A549 (cell line): ENCODE results near the gene IL17REL. TPM values are rescaled to one million over a fixed set of nuclear protein-coding genes. Genes with fewer than 3 reads are reported as not detected.
"Not testable (repeated sequence)": the region's sequence is repeated elsewhere in the genome, so short reads cannot be mapped to it uniquely, and the experiment has no call there.

Experiments used
- ATAC-seq, 2 experiments: fragments of 200-7000 bp in 1 of 2; fragments of >200 bp in 1 of 2; cut with Nextera tagmentation in 1 of 2; cut with Tn5 transposase in 1 of 2; 3 replicates each; pipeline versions ENCODE4 v1.8.0 to v1.9.1; 2018 to 2020; ENCODE audit warnings: mild to moderate bottlenecking in 1 of 2, moderate library complexity in 1 of 2
- CTCF ChIA-PET: fragments of 300-600 bp; sonication (Branson Sonifier 250); formaldehyde crosslinking; extraction: SDS; loops from one replicate; lab custom pipeline; 2021; ENCODE audit warnings: antibody characterized with exemption, inconsistent platforms; lab: Yijun Ruan, JAX
- POLR2A ChIA-PET: fragments of 350-600 bp; formaldehyde crosslinking; extraction: SDS; loops from one replicate; lab custom pipeline; 2021; ENCODE audit warnings: antibody characterized with exemption, inconsistent platforms; lab: Yijun Ruan, JAX
- DNase-seq, 2 experiments: peaks; one replicate each; pipeline versions ENCODE4 v3.0.0 to v3.0.0-alpha.2; 2011 to 2016; ENCODE audit warnings: low read depth in 1 of 2, low spot score in 1 of 2
- FAIRE-seq: peaks from 2 replicates; lab custom pipeline; 2011; peaks lifted over from hg19 to GRCh38; lab: Jason Lieb, UNC
- H3K27ac ChIP-seq, 2 experiments: fragments of >200 bp; sonication (Bioruptor Twin); formaldehyde crosslinking; 3 replicates each; pipeline ENCODE4 v1.5.1; 2016 to 2017
- H3K4me1 ChIP-seq: fragments of >200 bp; sonication (Bioruptor Twin); formaldehyde crosslinking; 3 replicates; pipeline ENCODE4 v1.6.1; 2016
- H3K4me2 ChIP-seq: fragments of >200 bp; sonication (Bioruptor Twin); formaldehyde crosslinking; 3 replicates; pipeline ENCODE4 v1.6.1; 2016
- H3K4me3 ChIP-seq: fragments of >200 bp; sonication (Bioruptor Twin); formaldehyde crosslinking; 3 replicates; pipeline ENCODE4 v1.5.1; 2016
- H3K9me3 ChIP-seq: fragments of >200 bp; sonication (Bioruptor Twin); formaldehyde crosslinking; 3 replicates; pipeline ENCODE4 v1.6.1; 2016
- BCL3 ChIP-seq: fragments of >200 bp; sonication (Bioruptor Twin); formaldehyde crosslinking; IDR thresholded peaks from 3 replicates; pipeline ENCODE4 v1.6.1; 2016
- BHLHE40 ChIP-seq: IDR thresholded peaks from 2 replicates; pipeline ENCODE4 v1.6.1; 2012; ENCODE audit warnings: low read depth, low read length, inconsistent platforms
- CHD2 ChIP-seq: fragments of 150-350 bp; IDR thresholded peaks from 2 replicates; pipeline ENCODE4 v1.6.1; 2014; ENCODE audit warnings: low read length; ENCODE audit not compliant: partially characterized antibody
- CHD4 ChIP-seq: fragments of 200-600 bp; sonication (generic); IDR thresholded peaks from 2 replicates; pipeline ENCODE4 v1.6.1; 2016; ENCODE audit warnings: antibody characterized with exemption, mild to moderate bottlenecking, borderline replicate concordance
- EHMT2 ChIP-seq: fragments of 200-600 bp; sonication (generic); IDR thresholded peaks from 2 replicates; pipeline ENCODE4 v1.6.1; 2016; ENCODE audit warnings: antibody characterized with exemption, low read depth, mild to moderate bottlenecking, moderate library complexity
- EP300 ChIP-seq, 2 experiments: fragments of >200 bp; sonication (Bioruptor Twin); formaldehyde crosslinking; IDR thresholded peaks; 2 replicates in 1 of 2; 3 replicates in 1 of 2; pipeline ENCODE4 v1.6.1; 2016 to 2017
- ESRRA ChIP-seq: fragments of 150-350 bp; IDR thresholded peaks from 2 replicates; pipeline ENCODE4 v1.6.1; 2014; ENCODE audit warnings: mild to moderate bottlenecking, low read length, borderline replicate concordance
- FOSB ChIP-seq: fragments of 250-450 bp; sonication (Bioruptor Pico); IDR thresholded peaks from 2 replicates; pipeline ENCODE4 v1.5.0; 2020; ENCODE audit warnings: mild to moderate bottlenecking, moderate library complexity
- FOSL2 ChIP-seq, 2 experiments: fragments of 450-650 bp in 1 of 2; fragments of >200 bp in 1 of 2; sonication (Bioruptor Twin) in 1 of 2; formaldehyde crosslinking; IDR thresholded peaks; 2 replicates each; pipeline versions ENCODE4 v1.5.0 to v1.6.1; 2016 to 2020; ENCODE audit warnings: mild to moderate bottlenecking in 1 of 2, moderate library complexity in 1 of 2
- GATA3 ChIP-seq: IDR thresholded peaks from 2 replicates; pipeline ENCODE4 v1.6.1; 2012; ENCODE audit warnings: borderline replicate concordance
- HDAC2 ChIP-seq: fragments of 200-600 bp; sonication (generic); IDR thresholded peaks from 2 replicates; pipeline ENCODE4 v1.6.1; 2016
- JUN ChIP-seq, 2 experiments: fragments of >200 bp; sonication (Bioruptor Twin); formaldehyde crosslinking; IDR thresholded peaks; 2 replicates in 1 of 2; 3 replicates in 1 of 2; pipeline ENCODE4 v1.6.1; 2016 to 2017
- JUNB ChIP-seq: fragments of >200 bp; sonication (Bioruptor Twin); formaldehyde crosslinking; IDR thresholded peaks from 2 replicates; pipeline ENCODE4 v1.6.1; 2016
- KDM1A ChIP-seq: fragments of 200-600 bp; sonication (generic); IDR thresholded peaks from 2 replicates; pipeline ENCODE4 v1.6.1; 2016; ENCODE audit warnings: low read depth, mild to moderate bottlenecking
- MAZ ChIP-seq: fragments of 150-350 bp; IDR thresholded peaks from 2 replicates; pipeline ENCODE4 v1.6.1; 2014; ENCODE audit warnings: antibody characterized with exemption, low read depth, low read length, borderline replicate concordance
- MYC ChIP-seq: IDR thresholded peaks from 2 replicates; pipeline ENCODE4 v1.6.1; 2012; ENCODE audit warnings: mild to moderate bottlenecking, inconsistent platforms, low read length, improper control_type of control experiment, borderline replicate concordance
- POLR2A ChIP-seq: IDR thresholded peaks from 2 replicates; pipeline ENCODE4 v1.6.1; 2012; ENCODE audit warnings: mild to moderate bottlenecking, low read length
- RFX5 ChIP-seq: fragments of 450-650 bp; IDR thresholded peaks from 2 replicates; pipeline ENCODE4 v1.7.1; 2014; ENCODE audit warnings: antibody characterized with exemption, mild to moderate bottlenecking, moderate library complexity
- ZNF302 ChIP-seq: fragments of 250-450 bp; sonication (Bioruptor Pico); IDR thresholded peaks from 2 replicates; pipeline ENCODE4 v1.9.0; 2021; ENCODE audit warnings: inconsistent platforms, mild to moderate bottlenecking, moderate library complexity
- whole genome bisulfite sequencing: methylation state at CpG from one replicate; pipeline ENCODE4 v1.1.6; 2017; ENCODE audit errors: missing lambda C conversion rate; 5-methylcytosine and 5-hydroxymethylcytosine counted together
- polyA plus RNA-seq, 4 experiments: library from polyadenylated mRNA; depleted of rRNA in 3 of 4; stranded (reverse); fragments of >200 nt; fragmentation: RNase III in 1 of 4; extraction: RNeasy Plus Mini Kit Qiagen cat#74134 plus additional on column Dnase treatment in 1 of 4; gene quantifications; 2 replicates in 3 of 4; 3 replicates in 1 of 4; pipeline ENCODE4 v1.2.3, GENCODE V29; 2011 to 2017
- TF ChIP-seq, protein P1 (sequence below): fragments of 250-450 bp; sonication (Bioruptor Pico); IDR thresholded peaks from 2 replicates; pipeline ENCODE4 v1.5.0; 2020; ENCODE audit warnings: low read depth, mild to moderate bottlenecking, moderate library complexity
- TF ChIP-seq, protein P2 (sequence below): fragments of 150-350 bp; IDR thresholded peaks from 2 replicates; pipeline ENCODE4 v1.6.1; 2014; ENCODE audit warnings: low read depth, mild to moderate bottlenecking, low read length

The IL17REL gene
- polyA plus RNA-seq, 2 of the 4 experiments (the other 2 are of a cell fraction), result 0.06 TPM; not detected in 1

DNA sequence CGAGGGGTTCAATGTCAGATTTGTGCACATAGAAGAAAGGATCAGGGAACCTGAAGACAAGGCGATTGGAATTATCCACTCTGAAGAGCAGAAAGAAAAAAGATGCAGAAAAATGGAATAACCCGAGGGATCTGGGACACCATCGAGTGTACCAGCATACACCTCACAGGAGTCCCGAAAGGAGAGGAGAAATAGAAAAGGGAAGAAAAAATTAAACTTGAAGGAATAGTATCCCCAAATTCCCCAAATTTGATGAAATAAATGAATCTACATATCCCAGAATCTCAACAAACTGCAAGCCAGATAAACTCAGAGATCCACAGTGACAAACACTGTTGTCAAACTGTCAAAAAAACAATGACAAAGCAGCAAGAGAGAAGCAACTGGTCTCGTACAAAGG lies 21.4 kb downstream of the IL17REL start:
- Histone ChIP-seq H3K27ac (no peak overlapping the region), H3K4me1 (no peaks in the 10 kb centered on the region)
- DNase-seq (no peak), ATAC-seq (no peak), FAIRE-seq (no peak)
- POLR2A ChIA-PET, result no interaction called here
- TF ChIP-seq, protein P1, sequence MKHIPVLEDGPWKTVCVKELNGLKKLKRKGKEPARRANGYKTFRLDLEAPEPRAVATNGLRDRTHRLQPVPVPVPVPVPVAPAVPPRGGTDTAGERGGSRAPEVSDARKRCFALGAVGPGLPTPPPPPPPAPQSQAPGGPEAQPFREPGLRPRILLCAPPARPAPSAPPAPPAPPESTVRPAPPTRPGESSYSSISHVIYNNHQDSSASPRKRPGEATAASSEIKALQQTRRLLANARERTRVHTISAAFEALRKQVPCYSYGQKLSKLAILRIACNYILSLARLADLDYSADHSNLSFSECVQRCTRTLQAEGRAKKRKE (CRISPR knock-in tag), result no peak
- no peak for TF ChIP-seq MAZ
- no peak for TF ChIP-seq BCL3
- no peak for TF ChIP-seq RFX5
- TF ChIP-seq BHLHE40, result no peak
- no peak for TF ChIP-seq CHD4
- TF ChIP-seq FOSB (CRISPR knock-in tag), result no peak
- no peak for TF ChIP-seq GATA3
- TF ChIP-seq JUN (IDR thresholded peaks at IDR 0.05), result no peak
- no peak for TF ChIP-seq CHD2
- TF ChIP-seq FOSL2 (IDR thresholded peaks at IDR 0.05), result no peak
- no peak for TF ChIP-seq FOSL2 (CRISPR knock-in tag; IDR thresholded peaks at IDR 0.05)
- no peak for TF ChIP-seq ZNF302 (CRISPR knock-in tag)
- TF ChIP-seq MYC, result no peak
- no peak for TF ChIP-seq HDAC2
- no peak for TF ChIP-seq JUNB
- no peak for TF ChIP-seq KDM1A
- TF ChIP-seq, protein P2, sequence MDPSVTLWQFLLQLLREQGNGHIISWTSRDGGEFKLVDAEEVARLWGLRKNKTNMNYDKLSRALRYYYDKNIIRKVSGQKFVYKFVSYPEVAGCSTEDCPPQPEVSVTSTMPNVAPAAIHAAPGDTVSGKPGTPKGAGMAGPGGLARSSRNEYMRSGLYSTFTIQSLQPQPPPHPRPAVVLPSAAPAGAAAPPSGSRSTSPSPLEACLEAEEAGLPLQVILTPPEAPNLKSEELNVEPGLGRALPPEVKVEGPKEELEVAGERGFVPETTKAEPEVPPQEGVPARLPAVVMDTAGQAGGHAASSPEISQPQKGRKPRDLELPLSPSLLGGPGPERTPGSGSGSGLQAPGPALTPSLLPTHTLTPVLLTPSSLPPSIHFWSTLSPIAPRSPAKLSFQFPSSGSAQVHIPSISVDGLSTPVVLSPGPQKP, result no peak
- no peak for TF ChIP-seq ESRRA
- TF ChIP-seq, all 56 proteins: peak for 0
- CTCF ChIA-PET, result interaction anchor here (1.1 to 6.5 kb wide), 2 partner anchors 12 to 39 kb away, joined by 5 to 39 read pairs; no protein-coding TSS in a partner anchor
- WGBS, result 53% methylated on average over 6 of the region's 6 CpGs
- Histone ChIP-seq H3K4me3 (no peak overlapping the region), H3K9me3 (peaks cover 22% of the 10 kb centered on the region; the same call in 2 of the 3 replicates), H3K4me2 (no peak overlapping the region)

- WGBS, result 78% methylated on average over 4 of the region's 24 CpGs
- H3K4me1 ChIP-seq, H3K4me2 ChIP-seq, H3K27ac ChIP-seq, DNase-seq, ATAC-seq, CTCF ChIA-PET, FAIRE-seq, POLR2A ChIA-PET, H3K4me3 ChIP-seq: not testable (repeated sequence)
- peaks cover 26% of the 10 kb centered on the region; the same call in 2 of the 3 replicates for H3K9me3 ChIP-seq
These were observed 22.7 kb downstream of the IL17REL start for GRCh38 chr22:49989826-49990225.

GRCh38 chr22:49986325-49986724 lies 26.2 kb downstream of the IL17REL start:
- DNase-seq (no peak), FAIRE-seq (no peak), ATAC-seq (no peak)
- TF ChIP-seq EHMT2 (no peak), EP300 (IDR thresholded peaks at IDR 0.05) (no peak), POLR2A (no peak)
- Histone ChIP-seq H3K4me1 (no peaks in the 10 kb centered on the region), H3K27ac (no peak overlapping the region), H3K9me3 (peaks cover 25% of the 10 kb centered on the region; the same call in 2 of the 3 replicates), H3K4me2 (no peak overlapping the region), H3K4me3 (no peak overlapping the region)
- ChIA-PET POLR2A (no interaction called here), CTCF (no interaction called here)
- 62% methylated on average over 2 of the region's 2 CpGs for WGBS
